GM12873 (cell line): Measurements from ENCODE around the gene OSER1.

Experiments used
- TF ChIP-seq, protein P1 (sequence below): IDR thresholded peaks from 2 replicates; pipeline ENCODE4 v1.5.1; 2012; ENCODE audit warnings: low read depth, mild to moderate bottlenecking, moderate library complexity, low read length, control low read depth; ENCODE audit not compliant: insufficient read depth; ENCODE audit errors: missing control alignments

The OSER1 gene

DNA sequence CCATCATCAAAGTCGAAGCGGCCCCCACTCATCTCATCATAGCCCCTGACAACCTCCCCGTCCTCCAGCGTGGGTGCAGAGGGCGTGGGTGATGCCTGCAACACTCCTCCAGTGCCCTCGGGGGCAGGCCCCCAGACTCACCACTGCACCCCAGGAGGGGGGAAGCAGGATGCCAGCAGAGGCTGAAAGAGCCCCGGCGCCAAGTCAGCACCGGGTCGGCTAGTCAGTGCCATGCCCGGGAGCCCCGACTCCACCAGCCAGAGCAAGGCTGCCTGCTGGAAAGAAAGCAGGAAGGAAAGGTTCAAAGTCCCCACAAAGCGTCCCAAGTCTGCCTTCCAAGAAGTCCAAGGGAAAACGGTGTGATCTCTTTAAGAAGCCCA is 23.9 kb downstream of the OSER1 start:
- TF ChIP-seq, protein P1, sequence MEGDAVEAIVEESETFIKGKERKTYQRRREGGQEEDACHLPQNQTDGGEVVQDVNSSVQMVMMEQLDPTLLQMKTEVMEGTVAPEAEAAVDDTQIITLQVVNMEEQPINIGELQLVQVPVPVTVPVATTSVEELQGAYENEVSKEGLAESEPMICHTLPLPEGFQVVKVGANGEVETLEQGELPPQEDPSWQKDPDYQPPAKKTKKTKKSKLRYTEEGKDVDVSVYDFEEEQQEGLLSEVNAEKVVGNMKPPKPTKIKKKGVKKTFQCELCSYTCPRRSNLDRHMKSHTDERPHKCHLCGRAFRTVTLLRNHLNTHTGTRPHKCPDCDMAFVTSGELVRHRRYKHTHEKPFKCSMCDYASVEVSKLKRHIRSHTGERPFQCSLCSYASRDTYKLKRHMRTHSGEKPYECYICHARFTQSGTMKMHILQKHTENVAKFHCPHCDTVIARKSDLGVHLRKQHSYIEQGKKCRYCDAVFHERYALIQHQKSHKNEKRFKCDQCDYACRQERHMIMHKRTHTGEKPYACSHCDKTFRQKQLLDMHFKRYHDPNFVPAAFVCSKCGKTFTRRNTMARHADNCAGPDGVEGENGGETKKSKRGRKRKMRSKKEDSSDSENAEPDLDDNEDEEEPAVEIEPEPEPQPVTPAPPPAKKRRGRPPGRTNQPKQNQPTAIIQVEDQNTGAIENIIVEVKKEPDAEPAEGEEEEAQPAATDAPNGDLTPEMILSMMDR = no peak

DNA sequence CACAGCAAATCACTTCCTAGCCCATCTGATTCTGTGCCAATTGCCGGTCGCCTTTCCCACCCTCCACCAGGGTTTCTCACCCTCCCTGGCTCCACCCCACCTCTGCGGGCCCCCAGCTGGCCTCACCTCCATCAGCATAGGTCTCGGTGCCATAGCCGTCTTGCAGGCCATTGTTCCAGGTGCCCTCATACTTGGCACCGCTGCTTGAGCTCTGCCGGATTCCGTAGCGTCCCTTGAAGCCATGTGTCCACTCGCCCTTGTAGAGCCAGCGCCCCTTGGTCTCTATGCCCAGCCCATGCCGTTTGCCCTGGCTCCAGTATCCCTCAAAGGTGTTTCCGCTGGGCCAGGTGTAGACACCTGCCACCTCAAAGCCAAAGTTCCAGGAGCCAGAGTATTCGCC is 24.4 kb downstream of the OSER1 start:
- TF ChIP-seq, protein P1 = no peak

DNA sequence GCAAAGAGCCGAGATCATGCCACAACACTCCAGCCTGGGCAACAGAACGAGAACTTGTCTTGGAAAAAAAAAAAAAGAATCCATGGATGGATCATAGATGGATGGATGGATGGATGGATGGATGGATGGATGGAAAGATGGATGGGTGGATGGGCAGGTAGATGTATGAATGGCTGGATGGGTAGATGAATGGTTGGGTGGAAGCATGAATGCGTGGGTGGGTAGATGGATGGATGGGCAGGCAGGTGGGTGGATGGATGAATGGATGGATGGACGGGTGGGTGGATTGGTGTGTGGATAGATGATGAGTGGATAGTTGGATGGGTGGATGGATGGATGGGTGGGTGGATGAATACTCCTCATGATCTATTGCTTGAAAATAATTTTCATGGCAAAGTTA is 25.0 kb downstream of the OSER1 start:
- TF ChIP-seq, protein P1 = no peak

- TF ChIP-seq, protein P1 = no peak
Measured at GRCh38 chr20:44183282-44183681, 27.3 kb downstream of the OSER1 start.

DNA sequence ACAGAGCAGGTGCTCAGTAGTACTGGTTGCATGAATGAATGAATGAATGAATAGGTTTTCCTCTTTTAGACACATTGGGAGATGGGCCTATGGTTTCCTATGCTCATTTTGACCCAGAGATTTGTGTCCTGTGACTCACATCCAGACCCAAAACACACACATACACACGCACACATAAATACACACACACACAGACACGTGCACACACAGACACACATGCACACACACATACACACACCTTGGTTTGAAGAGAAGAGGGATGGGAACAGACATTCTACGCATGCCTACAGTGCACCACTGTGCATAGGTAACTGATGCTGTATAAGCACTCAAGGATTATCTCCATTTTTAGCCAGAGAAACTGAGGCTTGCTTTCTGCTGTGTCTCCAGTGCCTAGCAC is 27.7 kb downstream of the OSER1 start:
- TF ChIP-seq, protein P1 = no peak

GRCh38 chr20:44182135-44182765 is 28.3 kb downstream of the OSER1 start:
- TF ChIP-seq, protein P1 = no peak

DNA sequence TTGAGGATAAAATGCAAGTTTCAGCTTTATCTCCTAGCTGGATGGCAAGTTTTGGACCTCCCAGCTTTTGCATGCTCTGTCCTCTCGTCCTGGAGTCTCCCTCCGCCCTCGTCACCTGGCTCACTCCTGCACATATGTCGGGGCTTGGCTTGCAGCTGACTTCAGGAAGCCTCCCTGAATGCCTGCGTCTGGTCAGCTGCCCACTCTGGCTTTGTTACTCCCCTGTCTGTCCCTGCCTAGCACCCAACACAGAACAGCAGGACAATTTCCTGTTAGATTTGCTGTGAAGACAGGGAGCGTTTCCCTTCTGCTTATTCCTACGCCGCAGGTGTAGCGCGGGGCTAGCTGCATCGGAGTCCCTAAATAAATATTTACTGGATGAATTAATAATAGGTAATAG is 29.0 kb downstream of the OSER1 start:
- TF ChIP-seq, protein P1 = no peak
